ENCODE results near the gene CD69. TPM values are rescaled to one million over a fixed set of nuclear protein-coding genes. Genes with fewer than 3 reads are reported as not detected.

CD69 gene
- total and polyA plus RNA-seq, 2 donors (not counting 3 experiments of a cell fraction or from before 2014, with no cell fraction given), result 0.49 to 4.4 TPM

DNA sequence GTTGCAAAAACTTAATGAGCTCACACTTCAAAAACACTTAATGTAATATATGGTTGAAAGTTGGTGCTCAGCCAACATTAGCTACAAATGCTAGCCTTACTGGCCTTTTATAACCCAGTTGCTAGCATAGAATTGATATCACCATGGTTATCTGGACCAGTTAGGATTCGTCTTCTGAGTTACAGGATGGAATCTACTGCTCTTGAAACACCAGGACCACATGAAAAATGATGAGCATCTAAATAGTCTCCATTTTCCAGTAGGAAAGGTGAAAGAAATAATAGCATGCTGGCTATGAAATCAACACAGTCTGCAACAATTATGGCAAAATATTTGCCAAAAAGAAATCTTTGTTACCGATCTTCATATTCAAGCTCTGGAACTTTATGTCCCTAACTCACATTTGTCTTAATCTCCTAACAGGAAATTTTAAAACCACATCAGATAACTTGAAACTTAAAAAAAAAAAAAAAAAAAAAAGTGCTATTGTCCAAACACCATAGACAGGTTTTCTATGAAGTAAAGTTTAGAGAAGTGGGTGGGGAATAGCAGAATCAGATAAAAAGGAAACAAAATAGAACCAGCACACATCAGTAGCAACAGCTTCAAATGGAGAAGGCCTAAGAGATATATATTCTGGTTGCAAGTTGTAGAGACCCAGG lies 12.6 kb upstream of the CD69 start:
- DNase-seq (ENCODE audit: low read depth, low spot score), result no peak
- POLR2A ChIA-PET, result no interaction called here
- Histone ChIP-seq H3K4me1 (ENCODE audit: control insufficient read depth, extremely low read depth, insufficient read depth, low read length) (peaks cover 10% of the 10 kb centered on the region), H2AFZ (ENCODE audit: low read depth, low read length) (no peak overlapping the region), H3K4me2 (ENCODE audit: insufficient read depth, low read length) (no peak overlapping the region), H3K4me3 (replicated peaks in 1 of 3; ENCODE audit: insufficient read depth in 1 of 3, low read depth in 1 of 3, low read length in 3 of 3) (no peak overlapping the region), H3K36me3 (ENCODE audit: control insufficient read depth in 2 of 2, extremely low read depth in 1 of 2, insufficient read depth in 2 of 2, low read length in 2 of 2) (no peaks in the 10 kb centered on the region), H3K27ac (ENCODE audit: insufficient read depth, low read depth, low read length) (no peak overlapping the region), H3K9me1 (replicated peaks; ENCODE audit: control insufficient read depth, extremely low read depth, insufficient read depth, low read length) (no peaks in the 10 kb centered on the region), H3K79me2 (ENCODE audit: control insufficient read depth, insufficient read depth, low read length) (no peaks in the 10 kb centered on the region), H3K9me3 (replicated peaks; ENCODE audit: control insufficient read depth, insufficient read depth, low read length) (no peaks in the 10 kb centered on the region), H3K9ac (replicated peaks; ENCODE audit: extremely low read depth, insufficient read depth, low read length) (no peak overlapping the region), H3K27me3 (ENCODE audit: control insufficient read depth in 2 of 2, insufficient read depth in 2 of 2, low read length in 2 of 2) (no peaks in the 10 kb centered on the region), H4K20me1 (replicated peaks; ENCODE audit: control insufficient read depth, extremely low read depth, insufficient read depth, low read length) (no peaks in the 10 kb centered on the region)
- no peak for TF ChIP-seq MYC (IDR thresholded peaks at IDR 0.05; ENCODE audit: low read depth, low read length)
- no peak for TF ChIP-seq EZH2 (IDR thresholded peaks at IDR 0.05; ENCODE audit: borderline replicate concordance, low read depth, low read length, severe bottlenecking)
- no peak for TF ChIP-seq GATA2 (IDR thresholded peaks at IDR 0.05; ENCODE audit: insufficient read depth, insufficient read length, low read depth, low read length)
- no peak for TF ChIP-seq FOS (IDR thresholded peaks at IDR 0.05; ENCODE audit: borderline replicate concordance, insufficient read depth, low read length)
- TF ChIP-seq, protein P1, sequence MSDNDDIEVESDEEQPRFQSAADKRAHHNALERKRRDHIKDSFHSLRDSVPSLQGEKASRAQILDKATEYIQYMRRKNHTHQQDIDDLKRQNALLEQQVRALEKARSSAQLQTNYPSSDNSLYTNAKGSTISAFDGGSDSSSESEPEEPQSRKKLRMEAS (IDR thresholded peaks at IDR 0.05; ENCODE audit: insufficient read depth, insufficient read length), result no peak
- TF ChIP-seq JUN (IDR thresholded peaks at IDR 0.05; ENCODE audit: borderline replicate concordance, insufficient read depth, insufficient read length, low read depth), result no peak
- TF ChIP-seq POLR2AphosphoS5 (IDR thresholded peaks at IDR 0.05; ENCODE audit: insufficient read depth, low read depth, low read length), result no peak
- TF ChIP-seq, protein P2, sequence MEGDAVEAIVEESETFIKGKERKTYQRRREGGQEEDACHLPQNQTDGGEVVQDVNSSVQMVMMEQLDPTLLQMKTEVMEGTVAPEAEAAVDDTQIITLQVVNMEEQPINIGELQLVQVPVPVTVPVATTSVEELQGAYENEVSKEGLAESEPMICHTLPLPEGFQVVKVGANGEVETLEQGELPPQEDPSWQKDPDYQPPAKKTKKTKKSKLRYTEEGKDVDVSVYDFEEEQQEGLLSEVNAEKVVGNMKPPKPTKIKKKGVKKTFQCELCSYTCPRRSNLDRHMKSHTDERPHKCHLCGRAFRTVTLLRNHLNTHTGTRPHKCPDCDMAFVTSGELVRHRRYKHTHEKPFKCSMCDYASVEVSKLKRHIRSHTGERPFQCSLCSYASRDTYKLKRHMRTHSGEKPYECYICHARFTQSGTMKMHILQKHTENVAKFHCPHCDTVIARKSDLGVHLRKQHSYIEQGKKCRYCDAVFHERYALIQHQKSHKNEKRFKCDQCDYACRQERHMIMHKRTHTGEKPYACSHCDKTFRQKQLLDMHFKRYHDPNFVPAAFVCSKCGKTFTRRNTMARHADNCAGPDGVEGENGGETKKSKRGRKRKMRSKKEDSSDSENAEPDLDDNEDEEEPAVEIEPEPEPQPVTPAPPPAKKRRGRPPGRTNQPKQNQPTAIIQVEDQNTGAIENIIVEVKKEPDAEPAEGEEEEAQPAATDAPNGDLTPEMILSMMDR (IDR thresholded peaks at IDR 0.05; ENCODE audit: extremely low read depth in 1 of 2, insufficient read depth in 1 of 2, low read depth in 1 of 2, low read length in 2 of 2), result no peak
- no peak for TF ChIP-seq POLR2A (IDR thresholded peaks at IDR 0.05; ENCODE audit: low read depth, low read length)
- BruUV-seq (replicated peaks), result no TSS peak
- intact Hi-C loops (cut with micrococcal nuclease) (no loop called here), dilution Hi-C loops (cut with MboI; ENCODE audit: extremely low pct_ligation_motif_present, low sequenced_read_pairs) (no loop called here)
- FAIRE-seq, result no peak
- CTCF ChIA-PET, result interaction anchor here (0.9 kb wide), 1 partner anchor 23 kb away, joined by 4 read pairs; no protein-coding TSS in a partner anchor

Measured in endothelial cell of umbilical vein (primary cell).